Stimulated activated effector memory CD8-positive, alpha-beta T cell treated with anti-CD3 and anti-CD28 coated beads, Interleukin-12 subunit alpha, Interleukin-12 subunit beta, amount 100 ng/mL, for 72 hours (primary cell): ENCODE results near the gene INO80.

Source experiments
- ATAC-seq: fragments of 150-1000 bp; cut with Tn5 transposase; 2 replicates; pipeline ENCODE4 v1.10.0; 2021
- DNase-seq, 2 donors: peaks; one replicate each; pipeline ENCODE4 v3.0.0; 2021 to 2022; ENCODE audit warnings: low spot score in 2 of 2
- H3K27ac Mint-ChIP-seq: one replicate; pipeline ENCODE4 v1.8.0; 2022; ENCODE audit warnings: mild to moderate bottlenecking, mixed read lengths
- H3K36me3 Mint-ChIP-seq: one replicate; pipeline ENCODE4 v1.8.0; 2022; ENCODE audit warnings: mild to moderate bottlenecking, mixed read lengths
- H3K4me1 Mint-ChIP-seq: one replicate; pipeline ENCODE4 v1.8.0; 2022; ENCODE audit warnings: mixed read lengths
- H3K4me3 Mint-ChIP-seq: one replicate; pipeline ENCODE4 v1.8.0; 2022; ENCODE audit warnings: mild to moderate bottlenecking, mixed read lengths
- H3K9me3 Mint-ChIP-seq: one replicate; pipeline ENCODE4 v1.8.0; 2022; ENCODE audit warnings: mixed read lengths

INO80 gene

GRCh38 chr15:41125931-41126642 lies 10.0 kb upstream of the INO80 start:
- Mint-ChIP-seq H3K9me3 (no peaks in the 10 kb centered on the region), H3K4me3 (no peak overlapping the region), H3K4me1 (peaks cover 7% of the 10 kb centered on the region), H3K27ac (no peak overlapping the region), H3K36me3 (no peaks in the 10 kb centered on the region)
- DNase-seq, result no peak
- ATAC-seq, result peak; percentile 67

GRCh38 chr15:41125063-41125669 lies 9.1 kb upstream of the INO80 start:
- Mint-ChIP-seq H3K4me1 (peaks cover 7% of the 10 kb centered on the region), H3K36me3 (no peaks in the 10 kb centered on the region), H3K27ac (no peak overlapping the region), H3K9me3 (no peaks in the 10 kb centered on the region), H3K4me3 (no peak overlapping the region)
- ATAC-seq (no peak), DNase-seq (no peak)

GRCh38 chr15:41124058-41124457 lies 8.0 kb upstream of the INO80 start:
- ATAC-seq, result no peak
- no peaks in the 10 kb centered on the region for H3K36me3 Mint-ChIP-seq
- H3K4me1 Mint-ChIP-seq, result peaks cover 7% of the 10 kb centered on the region
- no peaks in the 10 kb centered on the region for H3K9me3 Mint-ChIP-seq
- no peak for DNase-seq
- no peak overlapping the region for H3K27ac Mint-ChIP-seq
- H3K4me3 Mint-ChIP-seq, result no peak overlapping the region

- Mint-ChIP-seq H3K36me3 (no peaks in the 10 kb centered on the region), H3K4me1 (peaks cover 7% of the 10 kb centered on the region), H3K4me3 (no peak overlapping the region), H3K9me3 (no peaks in the 10 kb centered on the region), H3K27ac (no peak overlapping the region)
- ATAC-seq, result no peak
- no peak for DNase-seq
These were observed 6.8 kb upstream of the INO80 start for GRCh38 chr15:41122849-41123248.

- no peak overlapping the region for H3K27ac Mint-ChIP-seq
- no peak overlapping the region for H3K4me3 Mint-ChIP-seq
- no peaks in the 10 kb centered on the region for H3K36me3 Mint-ChIP-seq
- ATAC-seq (no peak), DNase-seq (no peak)
- no peaks in the 10 kb centered on the region for H3K9me3 Mint-ChIP-seq
- peaks cover 7% of the 10 kb centered on the region for H3K4me1 Mint-ChIP-seq
These were observed 5.9 kb upstream of the INO80 start for GRCh38 chr15:41121951-41122350.

GRCh38 chr15:41116962-41117252 lies 827 bp upstream of the INO80 start:
- Mint-ChIP-seq H3K27ac (peak overlapping the region; percentile 100), H3K36me3 (peaks cover 41% of the 10 kb centered on the region), H3K4me1 (peaks cover 23% of the 10 kb centered on the region), H3K4me3 (peak overlapping the region; percentile 95), H3K9me3 (no peaks in the 10 kb centered on the region)
- no peak for DNase-seq
- ATAC-seq, result no peak

- DNase-seq (peak; percentile 51 to 85), ATAC-seq (peak; percentile 74)
- H3K9me3 Mint-ChIP-seq, result no peaks in the 10 kb centered on the region
- H3K4me1 Mint-ChIP-seq, result peaks cover 23% of the 10 kb centered on the region
- H3K27ac Mint-ChIP-seq, result peak overlapping the region; percentile 100
- H3K4me3 Mint-ChIP-seq, result peak overlapping the region; percentile 95
- H3K36me3 Mint-ChIP-seq, result peaks cover 42% of the 10 kb centered on the region
These were observed 396 bp downstream of the INO80 start for GRCh38 chr15:41115652-41116115.

- Mint-ChIP-seq H3K9me3 (no peaks in the 10 kb centered on the region), H3K36me3 (peaks cover 47% of the 10 kb centered on the region), H3K4me1 (peaks cover 23% of the 10 kb centered on the region), H3K27ac (peak overlapping the region; percentile 100), H3K4me3 (peak overlapping the region; percentile 95)
- no peak for DNase-seq
- no peak for ATAC-seq
These were observed 874 bp downstream of the INO80 start for GRCh38 chr15:41115161-41115651.

- Mint-ChIP-seq H3K9me3 (no peaks in the 10 kb centered on the region), H3K27ac (no peak overlapping the region), H3K4me1 (peaks cover 13% of the 10 kb centered on the region), H3K36me3 (peaks cover 46% of the 10 kb centered on the region), H3K4me3 (no peak overlapping the region)
- DNase-seq, result no peak
- ATAC-seq, result no peak
These were observed 9.1 kb downstream of the INO80 start for GRCh38 chr15:41106947-41107346.

GRCh38 chr15:41105348-41106334 lies 10.4 kb downstream of the INO80 start:
- ATAC-seq (no peak), DNase-seq (no peak)
- Mint-ChIP-seq H3K27ac (no peak overlapping the region), H3K4me3 (no peak overlapping the region), H3K9me3 (no peaks in the 10 kb centered on the region), H3K4me1 (peaks cover 20% of the 10 kb centered on the region), H3K36me3 (peaks cover 49% of the 10 kb centered on the region)

- Mint-ChIP-seq H3K4me1 (peaks cover 20% of the 10 kb centered on the region), H3K4me3 (no peak overlapping the region), H3K9me3 (no peaks in the 10 kb centered on the region), H3K27ac (no peak overlapping the region), H3K36me3 (peaks cover 48% of the 10 kb centered on the region)
- no peak for ATAC-seq
- no peak for DNase-seq
These were observed 11.8 kb downstream of the INO80 start for GRCh38 chr15:41104234-41104633.

GRCh38 chr15:41102854-41103253 lies 13.2 kb downstream of the INO80 start:
- H3K27ac Mint-ChIP-seq, result peak overlapping the region; percentile 10
- H3K36me3 Mint-ChIP-seq, result peaks cover 48% of the 10 kb centered on the region
- peaks cover 16% of the 10 kb centered on the region for H3K4me1 Mint-ChIP-seq
- no peak overlapping the region for H3K4me3 Mint-ChIP-seq
- ATAC-seq (no peak), DNase-seq (no peak)
- H3K9me3 Mint-ChIP-seq, result no peaks in the 10 kb centered on the region

GRCh38 chr15:41096178-41096577 lies 19.9 kb downstream of the INO80 start:
- Mint-ChIP-seq H3K9me3 (no peaks in the 10 kb centered on the region), H3K4me1 (peaks cover 4% of the 10 kb centered on the region), H3K27ac (no peak overlapping the region), H3K36me3 (peaks cover 98% of the 10 kb centered on the region), H3K4me3 (no peak overlapping the region)
- ATAC-seq (no peak), DNase-seq (no peak)

GRCh38 chr15:41085029-41085428 lies 31.1 kb downstream of the INO80 start:
- peaks cover 3% of the 10 kb centered on the region for H3K4me1 Mint-ChIP-seq
- ATAC-seq, result no peak
- H3K27ac Mint-ChIP-seq, result no peak overlapping the region
- peaks cover 100% of the 10 kb centered on the region for H3K36me3 Mint-ChIP-seq
- no peak for DNase-seq
- H3K4me3 Mint-ChIP-seq, result no peak overlapping the region
- H3K9me3 Mint-ChIP-seq, result no peaks in the 10 kb centered on the region

- Mint-ChIP-seq H3K27ac (no peak overlapping the region), H3K4me1 (no peaks in the 10 kb centered on the region), H3K36me3 (peaks cover 100% of the 10 kb centered on the region), H3K9me3 (no peaks in the 10 kb centered on the region), H3K4me3 (no peak overlapping the region)
- ATAC-seq (no peak), DNase-seq (no peak)
These were observed 35.9 kb downstream of the INO80 start for GRCh38 chr15:41080144-41080543.
